Ovary (tissue), 3 donors: ENCODE data around the gene CD36.

ENCODE experiments used
- POLR2A ChIP-seq: fragments of 450-650 bp; IDR thresholded peaks from one replicate; pipeline ENCODE4 v1.6.1; 2017; ENCODE audit warnings: antibody characterized with exemption, mild to moderate bottlenecking, moderate library complexity
- TF ChIP-seq, protein P1 (sequence below), 3 donors: fragments of 450-650 bp in 2 of 3; fragments of 200-600 bp in 1 of 3; IDR thresholded peaks; one replicate each; pipeline versions ENCODE4 v1.5.1 to v1.8.0; 2016 to 2022; ENCODE audit warnings: antibody characterized with exemption in 3 of 3, mild to moderate bottlenecking in 1 of 3
- donor health status: DM: no; HTN: no; CAD: no.

DNA sequence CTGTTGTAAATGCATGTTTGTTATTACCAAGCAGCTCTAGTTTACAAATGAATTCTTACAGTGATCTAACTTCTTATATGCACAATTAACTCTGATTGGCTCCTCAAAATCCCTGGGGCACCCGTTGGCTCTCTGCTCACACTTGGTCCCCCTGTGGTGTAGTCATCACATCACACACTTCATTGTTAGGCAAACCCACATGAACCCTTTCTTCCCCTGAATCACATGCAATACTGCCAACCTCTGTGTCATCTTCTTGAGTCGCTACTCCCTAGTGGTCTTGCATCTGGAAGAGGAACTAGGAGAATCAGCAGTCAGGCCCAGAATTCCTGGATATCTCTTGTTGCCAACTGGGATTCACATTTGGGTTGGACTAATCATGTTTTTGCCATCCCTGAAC is 73.1 kb downstream of the CD36 start:
- TF ChIP-seq, protein P1, sequence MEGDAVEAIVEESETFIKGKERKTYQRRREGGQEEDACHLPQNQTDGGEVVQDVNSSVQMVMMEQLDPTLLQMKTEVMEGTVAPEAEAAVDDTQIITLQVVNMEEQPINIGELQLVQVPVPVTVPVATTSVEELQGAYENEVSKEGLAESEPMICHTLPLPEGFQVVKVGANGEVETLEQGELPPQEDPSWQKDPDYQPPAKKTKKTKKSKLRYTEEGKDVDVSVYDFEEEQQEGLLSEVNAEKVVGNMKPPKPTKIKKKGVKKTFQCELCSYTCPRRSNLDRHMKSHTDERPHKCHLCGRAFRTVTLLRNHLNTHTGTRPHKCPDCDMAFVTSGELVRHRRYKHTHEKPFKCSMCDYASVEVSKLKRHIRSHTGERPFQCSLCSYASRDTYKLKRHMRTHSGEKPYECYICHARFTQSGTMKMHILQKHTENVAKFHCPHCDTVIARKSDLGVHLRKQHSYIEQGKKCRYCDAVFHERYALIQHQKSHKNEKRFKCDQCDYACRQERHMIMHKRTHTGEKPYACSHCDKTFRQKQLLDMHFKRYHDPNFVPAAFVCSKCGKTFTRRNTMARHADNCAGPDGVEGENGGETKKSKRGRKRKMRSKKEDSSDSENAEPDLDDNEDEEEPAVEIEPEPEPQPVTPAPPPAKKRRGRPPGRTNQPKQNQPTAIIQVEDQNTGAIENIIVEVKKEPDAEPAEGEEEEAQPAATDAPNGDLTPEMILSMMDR (IDR thresholded peaks at IDR 0.05) = no peak
- no peak for TF ChIP-seq POLR2A
